H9 (cell line): ENCODE results near the gene TSEN15. TPM values are rescaled to one million over a fixed set of nuclear protein-coding genes. Genes with fewer than 3 reads are reported as not detected.

Source experiments
- DNase-seq: peaks from one replicate; pipeline ENCODE4 v3.0.0-alpha.2; 2017
- H2AFZ ChIP-seq: one replicate; pipeline ENCODE4 v1.6.1; 2013; ENCODE audit warnings: mild to moderate bottlenecking, low read length, control low read depth, moderate library complexity
- H2AK5ac ChIP-seq: 2 replicates; pipeline ENCODE4 v1.6.1; 2013; ENCODE audit warnings: low read length, control low read depth, mixed read lengths; ENCODE audit not compliant: insufficient read length
- H2BK120ac ChIP-seq: one replicate; pipeline ENCODE4 v1.6.1; 2013; ENCODE audit warnings: low read depth, mild to moderate bottlenecking, low read length, control low read depth, inconsistent platforms; ENCODE audit not compliant: poor library complexity, severe bottlenecking
- H2BK12ac ChIP-seq: 2 replicates; pipeline ENCODE4 v1.6.1; 2013; ENCODE audit warnings: low read length, control low read depth, mixed read lengths, low read depth; ENCODE audit not compliant: insufficient read length
- H2BK15ac ChIP-seq: 2 replicates; pipeline ENCODE4 v1.6.1; 2013; ENCODE audit warnings: low read depth, low read length, control low read depth
- H2BK20ac ChIP-seq: one replicate; pipeline ENCODE4 v1.6.1; 2013; ENCODE audit warnings: low read depth, mild to moderate bottlenecking, low read length, control low read depth, inconsistent platforms; ENCODE audit not compliant: poor library complexity, severe bottlenecking
- H2BK5ac ChIP-seq: 2 replicates; pipeline ENCODE4 v1.6.1; 2013; ENCODE audit warnings: low read length, control low read depth, mixed read lengths; ENCODE audit not compliant: insufficient read length
- H3K14ac ChIP-seq: 2 replicates; pipeline ENCODE4 v1.6.1; 2013; ENCODE audit warnings: low read length, control low read depth; ENCODE audit not compliant: insufficient read depth
- H3K18ac ChIP-seq: 2 replicates; pipeline ENCODE4 v1.6.1; 2013; ENCODE audit warnings: low read depth, mild to moderate bottlenecking, mixed read lengths, low read length, control low read depth; ENCODE audit not compliant: insufficient read length
- H3K23ac ChIP-seq: 2 replicates; pipeline ENCODE4 v1.6.1; 2013; ENCODE audit warnings: low read length, control low read depth, mixed read lengths, low read depth; ENCODE audit not compliant: insufficient read length
- H3K23me2 ChIP-seq: 2 replicates; pipeline ENCODE4 v1.6.1; 2013; ENCODE audit warnings: low read depth, mild to moderate bottlenecking, mixed read lengths, low read length, control low read depth; ENCODE audit not compliant: insufficient read length, poor library complexity, severe bottlenecking
- H3K27ac ChIP-seq: 2 replicates; pipeline ENCODE4 v1.5.1; 2013; ENCODE audit warnings: low read length, control low read depth, mixed read lengths, low read depth; ENCODE audit not compliant: insufficient read length
- H3K27me3 ChIP-seq: 2 replicates; pipeline ENCODE4 v1.6.1; 2013; ENCODE audit warnings: low read length, control low read depth, inconsistent platforms; ENCODE audit not compliant: insufficient read depth
- H3K4ac ChIP-seq: 2 replicates; pipeline ENCODE4 v1.6.1; 2013; ENCODE audit warnings: low read depth, mild to moderate bottlenecking, control low read depth, inconsistent platforms, low read length, moderate library complexity
- H3K4me1 ChIP-seq: 2 replicates; pipeline ENCODE4 v1.6.1; 2013; ENCODE audit warnings: low read length, control low read depth, inconsistent platforms; ENCODE audit not compliant: insufficient read depth
- H3K4me2 ChIP-seq: 2 replicates; pipeline ENCODE4 v1.6.1; 2013; ENCODE audit warnings: low read length, control low read depth, mixed read lengths; ENCODE audit not compliant: insufficient read length, insufficient read depth
- H3K56ac ChIP-seq: 2 replicates; pipeline ENCODE4 v1.6.1; 2013; ENCODE audit warnings: low read depth, mild to moderate bottlenecking, mixed read lengths, low read length, control low read depth; ENCODE audit not compliant: insufficient read length
- H3K79me1 ChIP-seq: 2 replicates; pipeline ENCODE4 v1.6.1; 2013; ENCODE audit warnings: low read depth, mild to moderate bottlenecking, moderate library complexity, low read length, control low read depth, inconsistent platforms; ENCODE audit not compliant: insufficient read depth, poor library complexity, severe bottlenecking
- H3K79me2 ChIP-seq: 2 replicates; pipeline ENCODE4 v1.6.1; 2013; ENCODE audit warnings: low read length, control low read depth, inconsistent platforms; ENCODE audit not compliant: insufficient read depth
- H3K9ac ChIP-seq: 2 replicates; pipeline ENCODE4 v1.6.1; 2013; ENCODE audit warnings: low read length, control low read depth, mixed read lengths; ENCODE audit not compliant: insufficient read length; ENCODE audit errors: extremely low read depth
- H3K9me3 ChIP-seq: one replicate; pipeline ENCODE4 v1.6.1; 2013; ENCODE audit warnings: low read depth, low read length, inconsistent platforms; ENCODE audit not compliant: control insufficient read depth
- H3T11ph ChIP-seq: one replicate; pipeline ENCODE4 v1.6.1; 2013; ENCODE audit warnings: mild to moderate bottlenecking, low read length, control low read depth, inconsistent platforms
- H4K20me1 ChIP-seq: one replicate; pipeline ENCODE4 v1.6.1; 2013; ENCODE audit not compliant: control insufficient read depth, insufficient read length, insufficient read depth
- H4K5ac ChIP-seq: 2 replicates; pipeline ENCODE4 v1.6.1; 2013; ENCODE audit warnings: low read depth, mild to moderate bottlenecking, mixed read lengths, low read length, control low read depth; ENCODE audit not compliant: insufficient read length
- H4K8ac ChIP-seq: replicated peaks from 2 replicates; pipeline ENCODE4 v1.6.1; 2013; ENCODE audit warnings: low read length, control low read depth, mixed read lengths, low read depth; ENCODE audit not compliant: insufficient read length
- H4K91ac ChIP-seq: 2 replicates; pipeline ENCODE4 v1.6.1; 2013; ENCODE audit warnings: low read depth, mild to moderate bottlenecking, moderate library complexity, mixed read lengths, low read length, control low read depth; ENCODE audit not compliant: insufficient read length
- H3K27ac Mint-ChIP-seq, 3 experiments: 2 replicates in 2 of 3; 3 replicates in 1 of 3; pipeline ENCODE4 v1.8.0; 2020 to 2021; ENCODE audit warnings: mixed read lengths in 3 of 3, mild to moderate bottlenecking in 1 of 3, moderate library complexity in 1 of 3
- H3K27me3 Mint-ChIP-seq: 2 replicates; pipeline ENCODE4 v1.8.0; 2021; ENCODE audit warnings: low read depth, mild to moderate bottlenecking, moderate library complexity, mixed read lengths
- H3K36me3 Mint-ChIP-seq, 3 experiments: 2 replicates in 2 of 3; 3 replicates in 1 of 3; pipeline ENCODE4 v1.8.0; 2020 to 2021; ENCODE audit warnings: low read depth in 3 of 3, mixed read lengths in 3 of 3; ENCODE audit not compliant: insufficient read depth in 1 of 3
- H3K4me1 Mint-ChIP-seq, 2 experiments: 2 replicates each; pipeline ENCODE4 v1.8.0; 2020; ENCODE audit warnings: mixed read lengths in 2 of 2
- H3K4me3 Mint-ChIP-seq, 2 experiments: 2 replicates in 1 of 2; 3 replicates in 1 of 2; pipeline ENCODE4 v1.8.0; 2020 to 2021; ENCODE audit warnings: mild to moderate bottlenecking in 2 of 2, mixed read lengths in 2 of 2, moderate library complexity in 1 of 2
- H3K9me3 Mint-ChIP-seq, 2 experiments: 2 replicates in 1 of 2; 3 replicates in 1 of 2; pipeline ENCODE4 v1.8.0; 2020; ENCODE audit warnings: mild to moderate bottlenecking in 2 of 2, mixed read lengths in 2 of 2, moderate library complexity in 1 of 2
- WGBS: extraction: QIAGEN DNeasy Blood & Tissue Kit; methylation state at CpG from one replicate; pipeline ENCODE4 v1.1.7; 2013; ENCODE audit warnings: missing lambda C conversion rate, low lambda C conversion rate, mixed read lengths; ENCODE audit not compliant: insufficient read length; ENCODE audit errors: extremely low coverage; 5-methylcytosine and 5-hydroxymethylcytosine counted together
- total RNA-seq: library from RNA; stranded (reverse); gene quantifications from 2 replicates; pipeline ENCODE4 v1.2.1, GENCODE V29; 2021
- TF ChIP-seq, protein P1 (sequence below): fragments of 200-600 bp; sonication (generic); conservative IDR thresholded peaks from 3 replicates; pipeline ENCODE4 v1.8.0; 2021; ENCODE audit warnings: antibody characterized with exemption, mild to moderate bottlenecking

The TSEN15 gene
- total RNA-seq, 1 experiment from 2014 or later: 21.9 TPM

DNA sequence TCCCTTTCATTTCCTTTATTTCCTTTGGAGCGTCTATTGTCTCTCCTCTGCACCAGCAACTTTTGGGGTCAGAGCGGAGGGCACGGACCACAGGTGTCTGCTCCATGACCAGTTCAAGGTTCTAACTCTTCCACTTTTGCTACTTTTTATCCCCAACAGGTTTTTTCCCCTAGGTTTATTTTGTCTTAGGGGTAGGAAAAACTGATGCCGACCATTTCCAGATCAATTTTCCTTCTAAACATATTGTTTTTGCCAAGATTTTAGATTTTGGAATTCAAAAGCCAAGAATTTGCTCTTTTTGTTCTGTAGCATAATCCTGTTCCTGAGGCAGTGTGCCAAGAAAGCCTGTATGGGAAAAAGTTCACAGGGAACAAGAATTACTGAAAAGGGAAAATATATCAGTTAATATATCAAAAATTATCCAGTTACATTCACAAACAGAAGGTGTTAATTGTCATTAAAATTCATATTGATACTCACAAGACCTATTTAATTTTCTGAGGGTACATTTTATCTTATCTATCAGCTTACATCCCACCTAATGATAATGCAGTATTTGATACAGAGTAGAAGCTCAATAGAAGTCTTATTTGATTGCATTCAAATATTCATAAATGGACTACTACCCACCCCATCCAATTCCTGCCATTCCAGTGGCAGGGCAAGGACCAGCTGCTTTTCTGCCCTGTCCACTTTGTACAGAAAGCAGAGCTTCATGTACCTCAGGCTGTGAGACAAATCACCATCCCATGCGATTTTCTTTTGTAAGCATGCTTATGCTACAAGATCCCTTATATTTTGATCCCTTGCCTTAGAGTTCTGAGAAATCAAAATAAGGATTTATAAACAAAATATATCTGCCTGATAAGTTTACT is 31.2 kb downstream of the TSEN15 start:
- H3K14ac ChIP-seq: no peak overlapping the region
- Mint-ChIP-seq H3K4me1 (no peaks in the 10 kb centered on the region), H3K9me3 (no peaks in the 10 kb centered on the region), H3K27ac (no peak overlapping the region), H3K4me3 (no peak overlapping the region), H3K27me3 (no peaks in the 10 kb centered on the region), H3K36me3 (no peaks in the 10 kb centered on the region)
- no peak overlapping the region for H3K56ac ChIP-seq
- H3K9me3 ChIP-seq: no peaks in the 10 kb centered on the region
- no peak overlapping the region for H4K8ac ChIP-seq
- no peaks in the 10 kb centered on the region for H4K20me1 ChIP-seq
- TF ChIP-seq, protein P1, sequence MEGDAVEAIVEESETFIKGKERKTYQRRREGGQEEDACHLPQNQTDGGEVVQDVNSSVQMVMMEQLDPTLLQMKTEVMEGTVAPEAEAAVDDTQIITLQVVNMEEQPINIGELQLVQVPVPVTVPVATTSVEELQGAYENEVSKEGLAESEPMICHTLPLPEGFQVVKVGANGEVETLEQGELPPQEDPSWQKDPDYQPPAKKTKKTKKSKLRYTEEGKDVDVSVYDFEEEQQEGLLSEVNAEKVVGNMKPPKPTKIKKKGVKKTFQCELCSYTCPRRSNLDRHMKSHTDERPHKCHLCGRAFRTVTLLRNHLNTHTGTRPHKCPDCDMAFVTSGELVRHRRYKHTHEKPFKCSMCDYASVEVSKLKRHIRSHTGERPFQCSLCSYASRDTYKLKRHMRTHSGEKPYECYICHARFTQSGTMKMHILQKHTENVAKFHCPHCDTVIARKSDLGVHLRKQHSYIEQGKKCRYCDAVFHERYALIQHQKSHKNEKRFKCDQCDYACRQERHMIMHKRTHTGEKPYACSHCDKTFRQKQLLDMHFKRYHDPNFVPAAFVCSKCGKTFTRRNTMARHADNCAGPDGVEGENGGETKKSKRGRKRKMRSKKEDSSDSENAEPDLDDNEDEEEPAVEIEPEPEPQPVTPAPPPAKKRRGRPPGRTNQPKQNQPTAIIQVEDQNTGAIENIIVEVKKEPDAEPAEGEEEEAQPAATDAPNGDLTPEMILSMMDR: no peak
- H2BK15ac ChIP-seq: no peak overlapping the region
- no peak overlapping the region for H3T11ph ChIP-seq
- no peak overlapping the region for H3K18ac ChIP-seq
- no peaks in the 10 kb centered on the region for H3K79me2 ChIP-seq
- no peak overlapping the region for H3K4me2 ChIP-seq
- H3K23me2 ChIP-seq: no peaks in the 10 kb centered on the region
- no CpG with 5 or more reads among the region's 5 CpGs for WGBS
- no peak overlapping the region for H2BK20ac ChIP-seq
- H3K9ac ChIP-seq: no peak overlapping the region
- DNase-seq: no peak
- no peaks in the 10 kb centered on the region for H3K27me3 ChIP-seq
- H3K79me1 ChIP-seq: no peaks in the 10 kb centered on the region
- no peak overlapping the region for H3K27ac ChIP-seq
- H2AFZ ChIP-seq: no peak overlapping the region
- no peak overlapping the region for H4K5ac ChIP-seq
- H3K4ac ChIP-seq: no peak overlapping the region
- H2BK5ac ChIP-seq: no peak overlapping the region
- no peak overlapping the region for H4K91ac ChIP-seq
- H2BK120ac ChIP-seq: no peak overlapping the region
- no peak overlapping the region for H2AK5ac ChIP-seq
- H3K23ac ChIP-seq: no peak overlapping the region
- no peak overlapping the region for H2BK12ac ChIP-seq
- no peaks in the 10 kb centered on the region for H3K4me1 ChIP-seq
